ENCODE data around the gene ROS1.

The ROS1 gene

DNA sequence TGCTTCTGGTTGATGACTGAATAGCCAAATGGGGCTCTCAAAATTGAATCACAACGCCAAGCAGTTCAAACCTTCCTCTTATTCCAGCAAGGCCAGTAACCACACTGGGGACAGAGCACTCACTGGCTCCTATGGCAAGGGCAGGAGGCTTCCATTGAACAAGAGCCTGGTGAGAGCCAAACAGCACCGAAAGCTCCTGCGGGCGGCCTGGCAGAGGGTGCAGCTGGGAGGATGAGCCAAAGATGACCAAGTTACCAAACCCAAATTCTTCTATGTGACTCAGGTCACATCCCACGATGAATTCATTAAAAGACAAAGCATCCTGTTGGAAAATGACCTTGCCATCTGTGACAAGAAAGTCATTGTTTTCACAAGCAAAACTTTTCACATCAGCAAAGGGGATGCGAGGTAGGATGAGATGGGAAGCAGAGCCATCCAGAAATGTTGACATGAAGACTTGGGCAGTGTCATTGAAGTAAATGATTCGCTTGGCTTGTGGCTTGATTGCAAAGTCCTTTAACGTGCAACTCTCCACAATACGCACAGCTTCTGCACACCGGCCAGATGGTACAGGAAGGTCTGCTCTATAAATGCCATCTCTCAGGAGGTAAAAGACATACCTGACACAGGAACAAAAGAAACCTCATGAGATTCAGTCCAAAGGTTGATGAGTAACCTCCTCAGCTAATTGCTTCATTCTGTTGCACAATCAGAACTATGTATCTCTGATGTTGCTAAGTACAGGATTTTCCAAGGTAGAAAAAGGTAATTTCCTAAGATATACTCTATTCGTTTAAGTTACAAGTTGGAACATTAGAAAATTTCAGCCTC, 36.3 kb downstream of the ROS1 start:
- TF ChIP-seq CTCF (IDR thresholded peaks at IDR 0.05; ENCODE audit: extremely low read depth, insufficient read depth, missing control alignments), result no peak
- DNase-seq (ENCODE audit: low spot score), result no peak

GRCh38 chr6:117387454-117387974, 38.2 kb downstream of the ROS1 start:
- no peak for TF ChIP-seq CTCF (IDR thresholded peaks at IDR 0.05; ENCODE audit: extremely low read depth, insufficient read depth, missing control alignments)
- in situ Hi-C loops (cut with MboI; ENCODE audit: low pct_unique_long_range_greater_than_20kb, low sequenced_read_pairs, unreplicated experiment), result no loop called here
- no peak for DNase-seq (ENCODE audit: low spot score)

More for the DNA sequence above, 36.3 kb downstream of the ROS1 start:
- in situ Hi-C loops (cut with MboI; ENCODE audit: low pct_unique_long_range_greater_than_20kb, low sequenced_read_pairs, unreplicated experiment), result no loop called here

- no peak for TF ChIP-seq CTCF (IDR thresholded peaks at IDR 0.05; ENCODE audit: extremely low read depth, insufficient read depth, missing control alignments)
- in situ Hi-C loops (cut with MboI; ENCODE audit: low pct_unique_long_range_greater_than_20kb, low sequenced_read_pairs, unreplicated experiment), result no loop called here
- DNase-seq (ENCODE audit: low spot score), result no peak
Measured at GRCh38 chr6:117384659-117385058, 41.1 kb downstream of the ROS1 start.

- no peak for TF ChIP-seq CTCF (IDR thresholded peaks at IDR 0.05; ENCODE audit: extremely low read depth, insufficient read depth, missing control alignments)
- in situ Hi-C loops (cut with MboI; ENCODE audit: low pct_unique_long_range_greater_than_20kb, low sequenced_read_pairs, unreplicated experiment), result no loop called here
- DNase-seq (ENCODE audit: low spot score), result no peak
Measured at GRCh38 chr6:117381749-117382148, 44.0 kb downstream of the ROS1 start.

DNA sequence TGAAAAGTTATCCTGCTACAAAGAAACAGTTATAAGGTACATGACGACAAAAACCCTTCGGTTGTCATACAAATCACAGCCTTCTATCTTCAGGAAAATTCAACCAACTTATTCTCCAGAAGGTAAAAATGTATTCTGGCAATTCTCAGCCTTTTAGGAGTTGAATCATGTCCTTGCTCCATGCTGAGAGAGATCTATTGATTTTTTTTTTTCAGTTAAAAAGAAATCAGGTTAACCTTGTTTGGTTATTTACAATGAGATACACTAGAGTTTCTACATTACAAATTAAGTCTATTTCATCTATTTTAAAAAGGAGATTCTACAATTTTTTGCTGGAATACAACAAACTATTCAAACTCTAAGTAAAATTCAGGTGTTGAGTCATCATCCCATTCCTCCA, 45.4 kb downstream of the ROS1 start:
- no peak for TF ChIP-seq CTCF (IDR thresholded peaks at IDR 0.05; ENCODE audit: extremely low read depth, insufficient read depth, missing control alignments)
- in situ Hi-C loops (cut with MboI; ENCODE audit: low pct_unique_long_range_greater_than_20kb, low sequenced_read_pairs, unreplicated experiment), result no loop called here
- no peak for DNase-seq (ENCODE audit: low spot score)

- TF ChIP-seq CTCF (IDR thresholded peaks at IDR 0.05; ENCODE audit: extremely low read depth, insufficient read depth, missing control alignments), result no peak
- in situ Hi-C loops (cut with MboI; ENCODE audit: low pct_unique_long_range_greater_than_20kb, low sequenced_read_pairs, unreplicated experiment), result no loop called here
- no peak for DNase-seq (ENCODE audit: low spot score)
Measured at GRCh38 chr6:117375446-117375845, 50.3 kb downstream of the ROS1 start.
